H1 (cell line): ENCODE measurements around the gene GYPC.
"Not testable (repeated sequence)": the region's sequence is repeated elsewhere in the genome, so short reads cannot be mapped to it uniquely, and the experiment has no call there.

Experiments
- HDAC2 ChIP-seq, 2 experiments: fragments of 300-600 bp in 1 of 2; sonication (generic) in 1 of 2; IDR thresholded peaks; 2 replicates each; pipeline ENCODE4 v1.6.1; 2011 to 2012; ENCODE audit warnings: low read depth in 2 of 2, low read length in 2 of 2, mild to moderate bottlenecking in 2 of 2, moderate library complexity in 2 of 2, borderline replicate concordance in 1 of 2, inconsistent platforms in 1 of 2
- POLR2A ChIP-seq, 2 experiments: IDR thresholded peaks; 1 replicate in 1 of 2; 2 replicates in 1 of 2; pipeline ENCODE4 v1.6.1; 2011; ENCODE audit warnings: low read depth in 2 of 2, low read length in 2 of 2, mild to moderate bottlenecking in 2 of 2; ENCODE audit errors: control extremely low read depth in 1 of 2

- TF ChIP-seq HDAC2 (IDR thresholded peaks at IDR 0.05; ENCODE audit: borderline replicate concordance in 1 of 2, low read depth in 2 of 2, low read length in 2 of 2); POLR2A (IDR thresholded peaks at IDR 0.05; ENCODE audit: control extremely low read depth in 1 of 2, low read depth in 2 of 2, low read length in 2 of 2): not testable (repeated sequence)
Measured at GRCh38 chr2:126692934-126693592, 37.1 kb downstream of the GYPC start.
